Coronary artery (tissue), 2 donors: ENCODE measurements around the gene CLPX.
A peak's percentile ranks its signal among the peaks of the same experiment; 100 is the strongest.
"Not testable (repeated sequence)": the region's sequence is repeated elsewhere in the genome, so short reads cannot be mapped to it uniquely, and the experiment has no call there.

Source experiments
- DNase-seq: peaks from one replicate; pipeline ENCODE4 v3.0.0-alpha.2; 2017; ENCODE audit warnings: low spot score
- H3K27ac ChIP-seq, 2 donors: fragments of 200-600 bp; sonication (generic); one replicate each; pipeline ENCODE4 v1.5.1; 2016 to 2019
- H3K4me3 ChIP-seq: fragments of 200-600 bp; sonication (generic); 2 replicates; pipeline ENCODE4 v1.5.1; 2016; ENCODE audit warnings: mild to moderate bottlenecking, moderate library complexity
- CTCF ChIP-seq: fragments of 200-600 bp; sonication (generic); IDR thresholded peaks from one replicate; pipeline ENCODE4 v1.5.1; 2019; ENCODE audit warnings: antibody characterized with exemption

Gene CLPX

DNA sequence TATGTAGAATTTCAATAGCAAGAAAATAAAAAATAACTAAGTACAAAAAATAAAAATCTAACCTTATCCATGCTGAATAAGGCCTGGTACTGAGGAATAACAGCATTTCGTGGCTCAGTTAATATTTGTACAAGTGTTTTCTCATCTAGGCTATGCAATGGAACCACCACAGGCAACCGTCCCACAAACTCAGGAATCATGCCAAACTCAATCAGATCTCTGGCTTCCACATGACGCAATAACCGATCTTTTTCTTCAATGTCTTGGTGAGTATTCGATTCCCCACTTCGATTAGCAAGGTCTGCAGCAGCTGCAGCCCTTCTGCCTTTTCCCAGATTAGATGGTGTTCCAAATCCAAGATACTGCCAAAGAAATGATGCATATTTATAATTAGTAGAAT lies 30.4 kb downstream of the CLPX start:
- no peak overlapping the region for H3K27ac ChIP-seq
- no peak for DNase-seq
- no peak for TF ChIP-seq CTCF

GRCh38 chr15:65147902-65148301 lies 37.2 kb downstream of the CLPX start:
- no peak for TF ChIP-seq CTCF
- no peak overlapping the region for H3K27ac ChIP-seq
- H3K4me3 ChIP-seq = no peak overlapping the region
- DNase-seq = no peak

More for the DNA sequence above, 30.4 kb downstream of the CLPX start:
- H3K4me3 ChIP-seq = no peak overlapping the region

GRCh38 chr15:65146438-65146837 lies 38.7 kb downstream of the CLPX start:
- Histone ChIP-seq H3K27ac (no peak overlapping the region), H3K4me3 (no peak overlapping the region)
- no peak for DNase-seq
- no peak for TF ChIP-seq CTCF

- DNase-seq, H3K4me3 ChIP-seq, H3K27ac ChIP-seq: not testable (repeated sequence)
Measured at GRCh38 chr15:65138631-65139030, 46.5 kb downstream of the CLPX start.

GRCh38 chr15:65137893-65138292 lies 47.2 kb downstream of the CLPX start:
- not testable (repeated sequence) for H3K27ac ChIP-seq, DNase-seq, H3K4me3 ChIP-seq

DNA sequence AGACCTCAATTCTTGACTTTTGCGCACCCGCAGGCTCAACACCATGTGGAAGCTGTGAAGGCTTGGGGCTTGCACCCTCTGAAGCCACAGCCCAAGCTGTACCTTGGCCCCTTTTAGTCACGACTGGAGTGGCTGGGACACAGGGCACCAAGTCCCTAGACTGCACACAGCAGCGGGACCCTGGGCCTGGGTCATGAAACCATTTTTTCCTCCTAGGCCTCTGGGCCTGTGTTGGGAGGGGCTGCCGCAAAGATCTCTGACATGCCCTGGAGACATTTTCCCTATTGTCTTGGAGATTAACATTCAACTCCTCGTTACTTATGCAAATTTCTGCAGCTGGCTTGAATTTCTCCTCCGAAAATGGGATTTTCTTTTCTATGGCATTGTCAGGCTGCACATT lies 48.1 kb downstream of the CLPX start:
- DNase-seq, H3K27ac ChIP-seq, H3K4me3 ChIP-seq: not testable (repeated sequence)

GRCh38 chr15:65134538-65134937 lies 50.6 kb downstream of the CLPX start:
- no peak overlapping the region for H3K27ac ChIP-seq
- peak overlapping the region; percentile 75 for H3K4me3 ChIP-seq
- DNase-seq = no peak
- TF ChIP-seq CTCF = no peak

DNA sequence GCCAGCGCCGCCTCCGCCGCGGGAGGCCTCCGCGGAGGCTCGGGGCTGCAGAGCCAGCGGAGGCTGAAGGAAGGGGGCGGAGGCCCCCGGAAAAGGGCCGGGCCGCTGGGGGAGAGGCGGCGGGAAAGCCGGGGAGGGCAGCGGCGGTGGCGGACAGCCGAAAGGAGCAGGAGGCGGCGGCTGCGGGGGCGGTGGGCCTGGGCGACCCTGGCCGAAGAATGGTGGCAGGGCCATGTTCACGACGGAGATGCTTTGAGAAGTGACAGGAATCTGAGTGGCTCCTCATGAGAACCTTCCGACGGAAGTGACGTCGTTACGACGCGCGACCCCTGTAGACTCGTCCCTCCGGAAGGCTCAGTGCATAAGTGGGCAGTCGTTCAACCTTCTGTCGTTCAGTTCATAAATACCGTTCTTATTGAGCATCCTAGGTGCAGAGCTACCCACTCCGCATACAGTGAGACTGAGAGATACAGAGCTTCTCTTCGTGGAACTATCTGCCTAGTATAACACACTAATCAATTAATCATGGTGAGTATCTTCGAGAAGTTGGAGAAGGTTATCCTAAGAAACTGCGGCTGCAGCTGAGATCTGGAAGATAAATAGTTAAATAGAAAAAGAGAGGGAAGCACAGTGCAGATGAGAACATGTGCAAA lies 51.5 kb downstream of the CLPX start, which contains the start of gene PDCD7:
Gene PDCD7 (minus strand): TSS at position 261 of the 653 bp plus-strand sequence. CDS start 27 bp downstream, at position 234.
- Histone ChIP-seq H3K27ac (peak within 1 kb of the TSS; percentile 75 to 85), H3K4me3 (peak within 1 kb of the TSS; percentile 75)
- DNase-seq = peak; percentile 88
- no peak for TF ChIP-seq CTCF
